Measurements from ENCODE around the gene TBX1. TPM values are rescaled to one million over a fixed set of nuclear protein-coding genes. Genes with fewer than 3 reads are reported as not detected.

The TBX1 gene
- total and polyA plus RNA-seq, 2 of the 13 experiments (the other 11 are each of a cell fraction or from before 2014, with no cell fraction given): not detected

- no peak for TF ChIP-seq GLMP (CRISPR knock-in tag; IDR thresholded peaks at IDR 0.05; ENCODE audit: borderline replicate concordance)
- TF ChIP-seq JUND (CRISPR knock-in tag; IDR thresholded peaks at IDR 0.05): no peak
- TF ChIP-seq KAT8 (CRISPR knock-in tag; IDR thresholded peaks at IDR 0.05): no peak
- no peak for TF ChIP-seq RNF219 (CRISPR knock-in tag; IDR thresholded peaks at IDR 0.05)
- no peak for TF ChIP-seq HIC2 (CRISPR knock-in tag; IDR thresholded peaks at IDR 0.05; ENCODE audit: low read depth)
Observed at GRCh38 chr22:19758896-19759426, 1.6 kb upstream of the TBX1 start (continued).

GRCh38 chr22:19759427-19760057 lies 1.0 kb upstream of the TBX1 start:
- ChIA-PET CTCF (ENCODE audit: low intra/inter-chr PET ratio, low total read pairs) (no interaction called here), POLR2A (no interaction called here)
- H3K27me3 ChIP-seq (ENCODE audit: control insufficient read depth in 1 of 2, insufficient read depth in 2 of 2, low read length in 2 of 2): peaks cover 11 to 89% of the 10 kb centered on the region in 2 experiments
- FAIRE-seq (no peak), ATAC-seq (no peak), DNase-seq (ENCODE audit: low spot score) (no peak)
- intact Hi-C loops (cut with micrococcal nuclease; ENCODE audit: unreplicated experiment): no loop called here
- no peaks in the 10 kb centered on the region for H3K79me2 ChIP-seq (ENCODE audit: insufficient read depth, low read length)
- no peaks in the 10 kb centered on the region for H3K9me3 ChIP-seq (ENCODE audit: low read length)
- H3K36me3 ChIP-seq (replicated peaks in 1 of 2; ENCODE audit: control insufficient read depth in 1 of 2, insufficient read depth in 2 of 2, low read length in 2 of 2): no peaks in the 10 kb centered on the region
- 46% methylated on average over 12 of the region's 43 CpGs for WGBS (ENCODE audit: low lambda C conversion rate)
- in situ Hi-C loops (cut with HindIII; ENCODE audit: extremely low pct_ligation_motif_present, low pct_unique_long_range_greater_than_20kb): loop anchor here (10.0 kb wide), 1 partner anchor 155 kb away; no protein-coding TSS in a partner anchor
- H4K20me1 ChIP-seq (ENCODE audit: insufficient read depth, low read length): no peaks in the 10 kb centered on the region; the same call in 1 of the 2 replicates
- no TSS peak for BruUV-seq (replicated peaks)
- no peak overlapping the region for H3K9ac ChIP-seq (ENCODE audit: insufficient read depth, low read depth, low read length)
- H3K4me3 ChIP-seq (replicated peaks in 1 of 3; ENCODE audit: insufficient read depth in 1 of 3, low read depth in 2 of 3, low read length in 3 of 3): no peak overlapping the region
- peaks cover 34% of the 10 kb centered on the region for H3K4me1 ChIP-seq (ENCODE audit: insufficient read depth, low read length)
- no peak overlapping the region for H3K4me2 ChIP-seq (ENCODE audit: low read depth, low read length)
- H3K27ac ChIP-seq (ENCODE audit: extremely low read length, insufficient read depth, low read length): no peak overlapping the region
- no peak overlapping the region for H2AFZ ChIP-seq (ENCODE audit: low read length)
- 0 out of 2 replicates have a peak, but pooled peaks have one; percentile 70 for TF ChIP-seq EZH2 (conservative IDR thresholded peaks at IDR 0.05; ENCODE audit: low read depth, low read length)
- TF ChIP-seq FLYWCH1 (CRISPR knock-in tag; IDR thresholded peaks at IDR 0.05): no peak
- no peak for TF ChIP-seq SRSF4 (IDR thresholded peaks at IDR 0.05; ENCODE audit: low read depth, low read length, poor library complexity, severe bottlenecking)
- TF ChIP-seq ZNF614 (CRISPR knock-in tag; IDR thresholded peaks at IDR 0.05; ENCODE audit: borderline replicate concordance): no peak
- TF ChIP-seq GABPB1 (CRISPR knock-in tag; IDR thresholded peaks at IDR 0.05): no peak
- no peak for TF ChIP-seq TGIF2 (CRISPR knock-in tag; IDR thresholded peaks at IDR 0.05)
- no peak for TF ChIP-seq ZNF207 (IDR thresholded peaks at IDR 0.05; ENCODE audit: borderline replicate concordance)
- no peak for TF ChIP-seq ZNF124 (CRISPR knock-in tag; IDR thresholded peaks at IDR 0.05)
- TF ChIP-seq ZNF800 (CRISPR knock-in tag; IDR thresholded peaks at IDR 0.05): peak; percentile 74
- TF ChIP-seq NFE2L2 (IDR thresholded peaks at IDR 0.05; ENCODE audit: low read length): no peak
- TF ChIP-seq YY1 (IDR thresholded peaks at IDR 0.05; ENCODE audit: insufficient read depth, insufficient replicate concordance, low read depth, low read length): no peak
